B cell (primary cell): ENCODE results near the gene LAMTOR2. TPM values are rescaled to one million over a fixed set of nuclear protein-coding genes. Genes with fewer than 3 reads are reported as not detected.

Source experiments
- ATAC-seq: fragments of 200-7000 bp; cut with Tn5 transposase; one replicate; pipeline ENCODE4 v1.10.0; 2021; ENCODE audit warnings: low read depth, mild to moderate bottlenecking, moderate number of reproducible peaks, moderate library complexity
- CTCF ChIA-PET: fragments of 350-600 bp; sonication (Branson Sonifier 250); formaldehyde crosslinking; loops from one replicate; lab custom pipeline; 2021; ENCODE audit warnings: antibody characterized with exemption, inconsistent platforms; lab: Charles Lee
- POLR2A ChIA-PET: fragments of 350-600 bp; sonication (Branson Sonifier 250); formaldehyde crosslinking; loops from one replicate; lab custom pipeline; 2021; ENCODE audit warnings: antibody characterized with exemption; lab: Charles Lee
- DNase-seq: peaks from one replicate; pipeline ENCODE4 v3.0.0; 2013
- H2AFZ ChIP-seq: 2 replicates; pipeline ENCODE4 v1.6.1; 2012; ENCODE audit warnings: mild to moderate bottlenecking, low read depth, low read length; ENCODE audit not compliant: insufficient read depth, poor library complexity, severe bottlenecking
- H3K27ac ChIP-seq, 2 donors: 1 replicate in 1 of 2; 2 replicates in 1 of 2; pipeline ENCODE4 v1.5.1; 2012 to 2013; ENCODE audit warnings: low read length in 2 of 2, mild to moderate bottlenecking in 2 of 2, moderate library complexity in 1 of 2
- H3K27me3 ChIP-seq, 4 experiments: fragments of 200-600 bp in 1 of 4; sonication (generic) in 1 of 4; replicated peaks in 1 of 4; 1 replicate in 2 of 4; 2 replicates in 2 of 4; pipeline versions ENCODE4 v1.6.1 to v1.7.0; 2013 to 2016; ENCODE audit warnings: low read length in 3 of 4, mild to moderate bottlenecking in 2 of 4, mixed read lengths in 1 of 4, moderate library complexity in 1 of 4; ENCODE audit not compliant: insufficient read depth in 4 of 4, control insufficient read depth in 3 of 4; ENCODE audit errors: control extremely low read depth in 1 of 4
- H3K36me3 ChIP-seq, 2 experiments: replicated peaks in 1 of 2; 1 replicate in 1 of 2; 2 replicates in 1 of 2; pipeline versions ENCODE4 v1.6.1 to v1.7.1; 2013; ENCODE audit warnings: low read length in 1 of 2; ENCODE audit not compliant: insufficient read depth in 2 of 2, control insufficient read depth in 1 of 2; ENCODE audit errors: control extremely low read depth in 1 of 2, extremely low read depth in 1 of 2
- H3K4me1 ChIP-seq, 2 donors: fragments of 200-600 bp in 1 of 2; sonication (generic) in 1 of 2; 1 replicate in 1 of 2; 2 replicates in 1 of 2; pipeline versions ENCODE4 v1.5.1 to v1.6.1; 2013 to 2017; ENCODE audit warnings: low read length in 2 of 2; ENCODE audit not compliant: control insufficient read depth in 2 of 2, insufficient read depth in 2 of 2
- H3K4me2 ChIP-seq: replicated peaks from 2 replicates; pipeline ENCODE3; 2012; ENCODE audit warnings: mild to moderate bottlenecking, low read depth, low read length; ENCODE audit not compliant: poor library complexity, severe bottlenecking
- H3K4me3 ChIP-seq, 5 experiments: fragments of 200-600 bp in 1 of 5; sonication (generic) in 1 of 5; 1 replicate in 3 of 5; 2 replicates in 2 of 5; pipeline versions ENCODE4 v1.5.1 to v1.7.0; 2011 to 2016; ENCODE audit warnings: low read length in 4 of 5, mild to moderate bottlenecking in 4 of 5, low read depth in 2 of 5, control low read depth in 1 of 5, moderate library complexity in 1 of 5; ENCODE audit not compliant: insufficient read depth in 1 of 5; ENCODE audit errors: control extremely low read depth in 1 of 5, extremely low read depth in 1 of 5
- H3K79me2 ChIP-seq: fragments of 200-600 bp; sonication (generic); one replicate; pipeline ENCODE4 v1.6.0; 2016; ENCODE audit warnings: low read length; ENCODE audit not compliant: control insufficient read depth, insufficient read depth
- H3K9ac ChIP-seq: fragments of 200-600 bp; sonication (generic); 2 replicates; pipeline ENCODE4 v1.6.1; 2017; ENCODE audit warnings: mild to moderate bottlenecking, low read length, moderate library complexity
- H3K9me3 ChIP-seq, 3 donors: one replicate each; pipeline versions ENCODE4 v1.6.1 to v1.7.1; 2013; ENCODE audit warnings: low read length in 2 of 3; ENCODE audit not compliant: control insufficient read depth in 2 of 3, insufficient read depth in 1 of 3; ENCODE audit errors: control extremely low read depth in 1 of 3
- H4K20me1 ChIP-seq: 2 replicates; pipeline ENCODE4 v1.6.0; 2012; ENCODE audit warnings: mild to moderate bottlenecking, low read length; ENCODE audit not compliant: insufficient read depth, control insufficient read depth, poor library complexity, severe bottlenecking
- H3K27ac Mint-ChIP-seq: one replicate; pipeline ENCODE4 v1.8.0; 2021; ENCODE audit warnings: mixed read lengths
- H3K27me3 Mint-ChIP-seq: one replicate; pipeline ENCODE4 v1.8.0; 2021; ENCODE audit warnings: mixed read lengths
- H3K4me1 Mint-ChIP-seq: one replicate; pipeline ENCODE4 v1.8.0; 2021; ENCODE audit warnings: mixed read lengths
- H3K4me3 Mint-ChIP-seq: one replicate; pipeline ENCODE4 v1.8.0; 2021; ENCODE audit warnings: mixed read lengths
- H3K9me3 Mint-ChIP-seq: one replicate; pipeline ENCODE4 v1.8.0; 2022; ENCODE audit warnings: mixed read lengths; ENCODE audit not compliant: insufficient read depth
- CTCF ChIP-seq: fragments of 200-600 bp; IDR thresholded peaks from one replicate; pipeline ENCODE4 v1.8.0; 2022; ENCODE audit warnings: antibody characterized with exemption, mild to moderate bottlenecking
- EZH2 ChIP-seq: IDR thresholded peaks from 2 replicates; pipeline ENCODE4 v1.6.1; 2012; ENCODE audit warnings: borderline replicate concordance, low read depth, mild to moderate bottlenecking, moderate library complexity, low read length; ENCODE audit not compliant: insufficient read depth, poor library complexity, severe bottlenecking
- WGBS: methylation state at CpG from one replicate; pipeline ENCODE4 v1.1.5; 2013; ENCODE audit warnings: missing lambda C conversion rate; ENCODE audit not compliant: insufficient coverage; 5-methylcytosine and 5-hydroxymethylcytosine counted together
- intact Hi-C: fragments of 100-400 bp; cut with micrococcal nuclease; formaldehyde crosslinking; loops from one replicate; pipeline ENCODE4 v1.10.0; 2022
- polyA plus RNA-seq: library from polyadenylated mRNA; depleted of rRNA; stranded (reverse); fragments of >200 nt; gene quantifications from 2 replicates; pipeline ENCODE4 v1.2.3, GENCODE V29; 2012
- total RNA-seq, 2 donors: library from RNA; stranded (reverse); fragments of 120-200 nt in 1 of 2; gene quantifications; 1 replicate in 1 of 2; 2 replicates in 1 of 2; pipeline versions ENCODE4 v1.2.3 to v1.2.4, GENCODE V29; 2013 to 2022

LAMTOR2 gene
- total and polyA plus RNA-seq, 2 donors (not counting 1 experiment from before 2014, with no cell fraction given) = 31.5 to 55.9 TPM

GRCh38 chr1:156072251-156072650 lies 17.7 kb downstream of the LAMTOR2 start:
- no peaks in the 10 kb centered on the region for H3K79me2 ChIP-seq
- no peak overlapping the region for H3K27ac ChIP-seq
- ATAC-seq (no peak), DNase-seq (no peak)
- H3K9ac ChIP-seq = no peak overlapping the region
- intact Hi-C loops = no loop called here
- no peak overlapping the region for H2AFZ ChIP-seq
- H3K4me1 ChIP-seq = peaks cover 11 to 23% of the 10 kb centered on the region in 2 donors
- 86% methylated on average over 2 of the region's 6 CpGs for WGBS
- Mint-ChIP-seq H3K4me3 (no peak overlapping the region), H3K9me3 (no peaks in the 10 kb centered on the region), H3K27ac (no peak overlapping the region), H3K4me1 (peaks cover 20% of the 10 kb centered on the region), H3K27me3 (no peaks in the 10 kb centered on the region)
- ChIA-PET POLR2A (no interaction called here), CTCF (no interaction called here)
- no peak overlapping the region for H3K4me3 ChIP-seq
- H4K20me1 ChIP-seq = no peaks in the 10 kb centered on the region
- peaks cover 0 to 4% (median 1%) of the 10 kb centered on the region in 4 experiments for H3K27me3 ChIP-seq
- H3K4me2 ChIP-seq = no peak overlapping the region
- no peaks in the 10 kb centered on the region for H3K36me3 ChIP-seq
- H3K9me3 ChIP-seq = peaks cover 0 to 4% (median 0%) of the 10 kb centered on the region in 3 donors
- no peak for TF ChIP-seq EZH2

GRCh38 chr1:156073110-156073687 lies 18.6 kb downstream of the LAMTOR2 start:
- Histone ChIP-seq H3K27ac (no peak overlapping the region), H3K27me3 (peaks cover 0 to 4% (median 1%) of the 10 kb centered on the region in 4 experiments), H3K9me3 (peaks cover 0 to 4% (median 0%) of the 10 kb centered on the region in 3 donors), H3K4me2 (no peak overlapping the region), H3K79me2 (no peaks in the 10 kb centered on the region), H3K4me1 (peaks cover 11 to 23% of the 10 kb centered on the region in 2 donors), H3K4me3 (no peak overlapping the region), H2AFZ (no peak overlapping the region), H4K20me1 (no peaks in the 10 kb centered on the region), H3K9ac (no peak overlapping the region), H3K36me3 (no peaks in the 10 kb centered on the region)
- Mint-ChIP-seq H3K9me3 (no peaks in the 10 kb centered on the region), H3K27ac (no peak overlapping the region), H3K4me3 (no peak overlapping the region), H3K27me3 (no peaks in the 10 kb centered on the region), H3K4me1 (peaks cover 25% of the 10 kb centered on the region)
- CTCF ChIA-PET = interaction anchor here (0.5 to 1.0 kb wide), 2 partner anchors 11 to 23 kb away, joined by 4 to 5 read pairs; no protein-coding TSS in a partner anchor
- WGBS = 44% methylated on average over 1 of the region's 1 CpG
- no peak for TF ChIP-seq CTCF
- TF ChIP-seq EZH2 = no peak
- intact Hi-C loops = no loop called here
- POLR2A ChIA-PET = no interaction called here
- no peak for ATAC-seq
- no peak for DNase-seq
